B cell (primary cell): ENCODE results near the gene RBM42.
"Not testable (repeated sequence)": the region's sequence is repeated elsewhere in the genome, so short reads cannot be mapped to it uniquely, and the experiment has no call there.

ENCODE experiments used
- CTCF ChIP-seq: fragments of 200-600 bp; IDR thresholded peaks from one replicate; pipeline ENCODE4 v1.8.0; 2022; ENCODE audit warnings: antibody characterized with exemption, mild to moderate bottlenecking
- EZH2 ChIP-seq: IDR thresholded peaks from 2 replicates; pipeline ENCODE4 v1.6.1; 2012; ENCODE audit warnings: borderline replicate concordance, low read depth, mild to moderate bottlenecking, moderate library complexity, low read length; ENCODE audit not compliant: insufficient read depth, poor library complexity, severe bottlenecking

GRCh38 chr19:35607170-35607569 lies 21.7 kb upstream of the RBM42 start:
- TF ChIP-seq CTCF, EZH2: not testable (repeated sequence)
